Measurements from ENCODE around the gene PLPPR1. TPM values are rescaled to one million over a fixed set of nuclear protein-coding genes. Genes with fewer than 3 reads are reported as not detected.

Gene PLPPR1
- total and polyA plus RNA-seq, 2 of the 13 experiments (the other 11 are each of a cell fraction or from before 2014, with no cell fraction given), result 16.0 to 84.7 TPM

GRCh38 chr9:101352892-101353463, 324.5 kb downstream of the PLPPR1 start (continued):
- TF ChIP-seq, protein P1, sequence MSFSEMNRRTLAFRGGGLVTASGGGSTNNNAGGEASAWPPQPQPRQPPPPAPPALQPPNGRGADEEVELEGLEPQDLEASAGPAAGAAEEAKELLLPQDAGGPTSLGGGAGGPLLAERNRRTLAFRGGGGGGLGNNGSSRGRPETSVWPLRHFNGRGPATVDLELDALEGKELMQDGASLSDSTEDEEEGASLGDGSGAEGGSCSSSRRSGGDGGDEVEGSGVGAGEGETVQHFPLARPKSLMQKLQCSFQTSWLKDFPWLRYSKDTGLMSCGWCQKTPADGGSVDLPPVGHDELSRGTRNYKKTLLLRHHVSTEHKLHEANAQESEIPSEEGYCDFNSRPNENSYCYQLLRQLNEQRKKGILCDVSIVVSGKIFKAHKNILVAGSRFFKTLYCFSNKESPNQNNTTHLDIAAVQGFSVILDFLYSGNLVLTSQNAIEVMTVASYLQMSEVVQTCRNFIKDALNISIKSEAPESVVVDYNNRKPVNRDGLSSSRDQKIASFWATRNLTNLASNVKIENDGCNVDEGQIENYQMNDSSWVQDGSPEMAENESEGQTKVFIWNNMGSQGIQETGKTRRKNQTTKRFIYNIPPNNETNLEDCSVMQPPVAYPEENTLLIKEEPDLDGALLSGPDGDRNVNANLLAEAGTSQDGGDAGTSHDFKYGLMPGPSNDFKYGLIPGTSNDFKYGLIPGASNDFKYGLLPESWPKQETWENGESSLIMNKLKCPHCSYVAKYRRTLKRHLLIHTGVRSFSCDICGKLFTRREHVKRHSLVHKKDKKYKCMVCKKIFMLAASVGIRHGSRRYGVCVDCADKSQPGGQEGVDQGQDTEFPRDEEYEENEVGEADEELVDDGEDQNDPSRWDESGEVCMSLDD (CRISPR knock-in tag; IDR thresholded peaks at IDR 0.05; ENCODE audit: borderline replicate concordance), result 0 out of 2 replicates have a peak, but pooled peaks have one; percentile 40
- TF ChIP-seq ZNF644 (CRISPR knock-in tag; IDR thresholded peaks at IDR 0.05; ENCODE audit: low read depth), result no peak
- TF ChIP-seq POGZ (CRISPR knock-in tag; IDR thresholded peaks at IDR 0.05), result peak; percentile 40; the same call in 1 of the 2 replicates
- peak; percentile 55; the same call in 1 of the 2 replicates for TF ChIP-seq MTF1 (CRISPR knock-in tag; IDR thresholded peaks at IDR 0.05)
- 0 out of 2 replicates have a peak, but pooled peaks have one; percentile 71 for TF ChIP-seq MTERF4 (CRISPR knock-in tag; IDR thresholded peaks at IDR 0.05)
- TF ChIP-seq ZFP36L1 (CRISPR knock-in tag; IDR thresholded peaks at IDR 0.05), result 0 out of 2 replicates have a peak, but pooled peaks have one; percentile 33
- TF ChIP-seq, protein P2, sequence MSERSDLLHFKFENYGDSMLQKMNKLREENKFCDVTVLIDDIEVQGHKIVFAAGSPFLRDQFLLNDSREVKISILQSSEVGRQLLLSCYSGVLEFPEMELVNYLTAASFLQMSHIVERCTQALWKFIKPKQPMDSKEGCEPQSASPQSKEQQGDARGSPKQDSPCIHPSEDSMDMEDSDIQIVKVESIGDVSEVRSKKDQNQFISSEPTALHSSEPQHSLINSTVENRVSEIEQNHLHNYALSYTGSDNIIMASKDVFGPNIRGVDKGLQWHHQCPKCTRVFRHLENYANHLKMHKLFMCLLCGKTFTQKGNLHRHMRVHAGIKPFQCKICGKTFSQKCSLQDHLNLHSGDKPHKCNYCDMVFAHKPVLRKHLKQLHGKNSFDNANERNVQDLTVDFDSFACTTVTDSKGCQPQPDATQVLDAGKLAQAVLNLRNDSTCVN (CRISPR knock-in tag; IDR thresholded peaks at IDR 0.05; ENCODE audit: borderline replicate concordance), result no peak
- 0 out of 2 replicates have a peak, but pooled peaks have one; percentile 13 for TF ChIP-seq FOSL1 (CRISPR knock-in tag; IDR thresholded peaks at IDR 0.05; ENCODE audit: borderline replicate concordance)
- 0 out of 2 replicates have a peak, but pooled peaks have one; percentile 57 for TF ChIP-seq ZNF34 (CRISPR knock-in tag; IDR thresholded peaks at IDR 0.05; ENCODE audit: borderline replicate concordance)
- TF ChIP-seq ZFP82 (CRISPR knock-in tag; IDR thresholded peaks at IDR 0.05; ENCODE audit: borderline replicate concordance), result peak; percentile 67; the same call in 1 of the 2 replicates
- TF ChIP-seq ZNF274 (CRISPR knock-in tag; IDR thresholded peaks at IDR 0.05), result 0 out of 2 replicates have a peak, but pooled peaks have one; percentile 40
- no peak for TF ChIP-seq ZNF251 (CRISPR knock-in tag; IDR thresholded peaks at IDR 0.05)
- TF ChIP-seq ZNF230 (CRISPR knock-in tag; IDR thresholded peaks at IDR 0.05), result peak; percentile 40; the same call in 1 of the 2 replicates
